ENCODE results near the gene TBPL1. TPM values are rescaled to one million over a fixed set of nuclear protein-coding genes. Genes with fewer than 3 reads are reported as not detected.

Gene TBPL1
- total RNA-seq, 4 donors from 2014 or later: 0.85 to 9.1 (median 4.7) TPM

GRCh38 chr6:133983099-133983939 lies 30.3 kb downstream of the TBPL1 start:
- Histone ChIP-seq H3K27me3 (no peaks in the 10 kb centered on the region), H3K4me1 (peaks cover 3 to 11% of the 10 kb centered on the region in 2 donors), H3K27ac (no peak overlapping the region), H3K36me3 (no peaks in the 10 kb centered on the region), H3K9me3 (no peaks in the 10 kb centered on the region), H3K4me3 (no peak overlapping the region)
- TF ChIP-seq, protein P1, sequence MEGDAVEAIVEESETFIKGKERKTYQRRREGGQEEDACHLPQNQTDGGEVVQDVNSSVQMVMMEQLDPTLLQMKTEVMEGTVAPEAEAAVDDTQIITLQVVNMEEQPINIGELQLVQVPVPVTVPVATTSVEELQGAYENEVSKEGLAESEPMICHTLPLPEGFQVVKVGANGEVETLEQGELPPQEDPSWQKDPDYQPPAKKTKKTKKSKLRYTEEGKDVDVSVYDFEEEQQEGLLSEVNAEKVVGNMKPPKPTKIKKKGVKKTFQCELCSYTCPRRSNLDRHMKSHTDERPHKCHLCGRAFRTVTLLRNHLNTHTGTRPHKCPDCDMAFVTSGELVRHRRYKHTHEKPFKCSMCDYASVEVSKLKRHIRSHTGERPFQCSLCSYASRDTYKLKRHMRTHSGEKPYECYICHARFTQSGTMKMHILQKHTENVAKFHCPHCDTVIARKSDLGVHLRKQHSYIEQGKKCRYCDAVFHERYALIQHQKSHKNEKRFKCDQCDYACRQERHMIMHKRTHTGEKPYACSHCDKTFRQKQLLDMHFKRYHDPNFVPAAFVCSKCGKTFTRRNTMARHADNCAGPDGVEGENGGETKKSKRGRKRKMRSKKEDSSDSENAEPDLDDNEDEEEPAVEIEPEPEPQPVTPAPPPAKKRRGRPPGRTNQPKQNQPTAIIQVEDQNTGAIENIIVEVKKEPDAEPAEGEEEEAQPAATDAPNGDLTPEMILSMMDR (IDR thresholded peaks at IDR 0.05 in 4 of 5, conservative IDR thresholded peaks at IDR 0.05 in 1 of 5): no peak
- no peak for TF ChIP-seq POLR2A (IDR thresholded peaks at IDR 0.05)
- no peak for ATAC-seq
- DNase-seq: no peak
- in situ Hi-C loops (cut with MboI; ENCODE audit: low sequenced_read_pairs in 4 of 4): no loop called here
- intact Hi-C loops (cut with DNase I; ENCODE audit: low total_unique reads): no loop called here

- Histone ChIP-seq H3K36me3 (no peaks in the 10 kb centered on the region), H3K9me3 (no peaks in the 10 kb centered on the region), H3K27ac (no peak overlapping the region), H3K4me3 (no peak overlapping the region), H3K27me3 (no peaks in the 10 kb centered on the region), H3K4me1 (no peaks in the 10 kb centered on the region)
- in situ Hi-C loops (cut with MboI; ENCODE audit: low sequenced_read_pairs in 4 of 4): no loop called here
- DNase-seq (no peak), ATAC-seq (no peak)
- TF ChIP-seq POLR2A (IDR thresholded peaks at IDR 0.05): no peak
- TF ChIP-seq, protein P1 (IDR thresholded peaks at IDR 0.05 in 4 of 5, conservative IDR thresholded peaks at IDR 0.05 in 1 of 5): no peak
- intact Hi-C loops (cut with DNase I; ENCODE audit: low total_unique reads): no loop called here
Measured at GRCh38 chr6:133985970-133986369, 32.9 kb downstream of the TBPL1 start.

DNA sequence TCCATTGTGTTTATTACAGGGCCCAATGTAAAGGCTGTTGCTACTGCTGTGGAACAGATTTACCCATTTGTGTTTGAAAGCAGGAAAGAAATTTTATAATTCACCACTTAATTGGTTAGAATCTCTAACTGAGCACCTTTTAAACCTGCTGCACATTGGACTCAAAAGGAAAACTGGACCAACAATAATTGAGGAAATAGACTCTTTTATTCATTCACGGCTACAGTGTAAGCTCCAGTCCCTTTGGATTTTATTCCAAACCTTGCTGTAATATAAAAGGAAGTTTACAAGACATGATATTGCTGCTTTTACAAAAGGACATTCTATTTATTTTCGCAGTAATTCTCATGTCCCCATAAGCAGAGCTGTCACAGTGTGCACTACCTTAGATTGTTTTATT lies 33.9 kb downstream of the TBPL1 start:
- ATAC-seq: no peak
- in situ Hi-C loops (cut with MboI; ENCODE audit: low sequenced_read_pairs in 4 of 4): no loop called here

GRCh38 chr6:133989525-133989924 lies 36.5 kb downstream of the TBPL1 start:
- intact Hi-C loops (cut with DNase I; ENCODE audit: low total_unique reads): no loop called here
- ATAC-seq (no peak), DNase-seq (no peak)
- no peak overlapping the region for H3K4me3 ChIP-seq
- H3K36me3 ChIP-seq: no peaks in the 10 kb centered on the region
- H3K27me3 ChIP-seq: no peaks in the 10 kb centered on the region
- H3K4me1 ChIP-seq: no peaks in the 10 kb centered on the region
- TF ChIP-seq, protein P1 (IDR thresholded peaks at IDR 0.05 in 4 of 5, conservative IDR thresholded peaks at IDR 0.05 in 1 of 5): no peak
- TF ChIP-seq POLR2A (IDR thresholded peaks at IDR 0.05): no peak
- in situ Hi-C loops (cut with MboI; ENCODE audit: low sequenced_read_pairs in 4 of 4): no loop called here
- H3K9me3 ChIP-seq: no peaks in the 10 kb centered on the region
- H3K27ac ChIP-seq: no peak overlapping the region

More for the DNA sequence above, 33.9 kb downstream of the TBPL1 start:
- Histone ChIP-seq H3K27me3 (no peaks in the 10 kb centered on the region), H3K27ac (no peak overlapping the region), H3K36me3 (no peaks in the 10 kb centered on the region), H3K9me3 (no peaks in the 10 kb centered on the region), H3K4me3 (no peak overlapping the region), H3K4me1 (no peaks in the 10 kb centered on the region)
- DNase-seq: no peak
- TF ChIP-seq POLR2A (IDR thresholded peaks at IDR 0.05): no peak
- TF ChIP-seq, protein P1 (IDR thresholded peaks at IDR 0.05 in 4 of 5, conservative IDR thresholded peaks at IDR 0.05 in 1 of 5): no peak
- intact Hi-C loops (cut with DNase I; ENCODE audit: low total_unique reads): no loop called here

All from gastrocnemius medialis (tissue), 4 donors.